ENCODE results near the gene RNF217.
"Not testable (repeated sequence)": the region's sequence is repeated elsewhere in the genome, so short reads cannot be mapped to it uniquely, and the experiment has no call there.

Gene RNF217, protein sequence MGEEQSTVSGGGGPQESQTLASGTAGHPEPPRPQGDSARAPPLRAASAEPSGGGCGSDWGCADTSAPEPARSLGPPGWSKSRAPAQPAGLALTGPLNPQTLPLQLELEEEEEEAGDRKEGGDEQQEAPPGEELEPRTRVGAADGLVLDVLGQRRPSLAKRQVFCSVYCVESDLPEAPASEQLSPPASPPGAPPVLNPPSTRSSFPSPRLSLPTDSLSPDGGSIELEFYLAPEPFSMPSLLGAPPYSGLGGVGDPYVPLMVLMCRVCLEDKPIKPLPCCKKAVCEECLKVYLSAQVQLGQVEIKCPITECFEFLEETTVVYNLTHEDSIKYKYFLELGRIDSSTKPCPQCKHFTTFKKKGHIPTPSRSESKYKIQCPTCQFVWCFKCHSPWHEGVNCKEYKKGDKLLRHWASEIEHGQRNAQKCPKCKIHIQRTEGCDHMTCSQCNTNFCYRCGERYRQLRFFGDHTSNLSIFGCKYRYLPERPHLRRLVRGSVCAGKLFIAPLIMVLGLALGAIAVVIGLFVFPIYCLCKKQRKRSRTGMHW

DNA sequence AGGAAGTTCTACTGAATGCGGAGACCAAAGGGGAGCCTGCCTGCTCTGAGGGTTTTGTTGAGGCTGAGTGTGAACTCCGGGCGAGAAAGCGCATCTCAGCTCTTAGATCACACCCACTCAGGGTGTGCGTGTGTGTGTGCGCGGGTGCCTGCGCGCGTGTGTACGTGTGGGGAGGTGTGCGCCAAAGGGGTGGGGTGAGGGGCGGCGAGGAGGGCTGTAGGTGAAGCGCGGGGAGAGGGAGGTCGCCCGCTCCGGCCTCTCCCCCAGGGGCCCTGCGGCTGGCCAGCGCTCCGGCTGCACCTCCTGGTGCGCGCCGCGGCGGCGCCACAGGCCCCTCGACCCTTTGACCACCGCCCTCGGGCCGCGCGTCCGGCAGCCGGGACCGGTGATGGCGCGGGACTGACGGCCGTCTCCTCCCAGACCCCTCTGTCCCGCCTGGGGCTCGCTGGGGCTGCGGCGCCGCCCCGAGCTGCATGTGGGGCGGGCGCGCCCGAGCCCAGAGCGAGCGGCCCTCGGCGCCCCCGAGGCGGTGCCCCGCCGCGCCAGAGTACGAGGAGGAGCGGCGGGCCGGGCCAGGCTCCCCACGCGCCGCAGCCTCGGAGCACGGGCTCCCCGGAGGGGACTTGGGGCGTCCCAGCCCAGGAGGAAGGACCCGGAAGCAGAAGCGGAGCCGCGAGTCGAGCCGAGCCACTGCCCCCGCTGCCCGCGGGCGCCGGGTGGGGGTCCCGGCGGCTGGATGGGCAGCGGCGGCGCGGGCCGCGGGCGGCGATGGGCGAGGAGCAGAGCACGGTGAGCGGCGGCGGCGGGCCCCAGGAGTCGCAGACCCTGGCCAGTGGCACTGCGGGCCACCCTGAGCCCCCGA is at the start of gene RNF217:
Gene RNF217 (plus strand): TSS at position 661 of the 862 bp plus-strand sequence. CDS start 108 bp downstream, at position 769.
- no peak for DNase-seq (ENCODE audit: low read depth)

DNA sequence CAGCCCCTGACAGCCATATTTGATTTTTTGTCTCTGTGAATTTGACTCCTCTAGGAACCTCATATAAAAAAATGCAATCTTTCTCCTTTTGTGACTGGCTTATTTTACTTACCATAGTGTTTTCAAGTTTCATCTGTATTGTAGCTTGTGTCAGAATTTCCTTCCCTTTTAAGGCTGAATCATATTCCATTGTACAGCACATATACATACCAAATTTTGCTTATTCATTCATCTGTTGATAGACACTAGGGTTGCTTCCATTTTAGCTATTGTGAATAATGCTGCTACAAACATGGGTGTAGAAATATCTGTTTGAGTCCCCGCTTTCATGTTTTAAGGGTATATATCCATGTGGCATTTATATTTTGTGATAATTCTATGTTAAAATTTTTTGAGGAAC is 49.2 kb upstream of the RNF217 start:
- DNase-seq (ENCODE audit: low read depth), result no peak

DNA sequence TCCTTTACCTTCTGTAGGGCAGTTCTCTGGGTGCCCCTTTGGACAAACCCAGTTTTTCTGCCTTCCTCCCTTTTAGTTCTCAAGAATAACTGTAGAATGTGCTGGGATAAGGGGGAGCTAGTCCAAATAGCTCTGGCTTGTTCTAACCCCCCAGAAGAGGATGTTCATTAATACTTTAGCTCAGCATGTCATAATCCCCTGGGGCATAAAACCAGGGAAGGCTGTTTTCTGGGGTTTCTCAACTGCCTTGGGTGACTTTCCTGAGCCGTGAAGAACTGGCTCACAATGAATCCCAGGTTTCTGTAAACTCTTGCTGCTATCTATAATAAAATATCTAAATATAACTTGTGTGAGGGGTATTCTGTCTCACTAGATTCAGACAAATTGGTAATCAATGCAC is 44.5 kb upstream of the RNF217 start:
- no peak for DNase-seq (ENCODE audit: low read depth)

DNA sequence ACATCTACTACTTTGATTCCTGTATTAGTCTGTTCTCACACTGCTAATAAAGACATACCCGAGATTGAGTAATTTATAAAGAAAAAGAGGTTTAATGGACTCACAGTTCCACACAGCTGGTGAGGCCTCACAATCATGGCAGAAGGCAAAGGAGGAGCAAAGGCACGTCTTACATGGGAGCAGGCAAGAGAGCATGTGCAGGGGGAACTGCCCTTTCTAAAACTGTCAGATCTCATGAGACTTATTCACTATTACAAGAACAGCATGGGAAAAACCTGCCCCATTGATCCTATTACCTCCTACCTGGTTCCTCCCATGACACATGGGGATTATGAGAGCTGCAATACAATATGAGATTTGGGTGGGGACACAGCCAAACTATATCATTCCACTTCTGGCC is 42.5 kb upstream of the RNF217 start:
- DNase-seq (ENCODE audit: low read depth), result not testable (repeated sequence)

DNA sequence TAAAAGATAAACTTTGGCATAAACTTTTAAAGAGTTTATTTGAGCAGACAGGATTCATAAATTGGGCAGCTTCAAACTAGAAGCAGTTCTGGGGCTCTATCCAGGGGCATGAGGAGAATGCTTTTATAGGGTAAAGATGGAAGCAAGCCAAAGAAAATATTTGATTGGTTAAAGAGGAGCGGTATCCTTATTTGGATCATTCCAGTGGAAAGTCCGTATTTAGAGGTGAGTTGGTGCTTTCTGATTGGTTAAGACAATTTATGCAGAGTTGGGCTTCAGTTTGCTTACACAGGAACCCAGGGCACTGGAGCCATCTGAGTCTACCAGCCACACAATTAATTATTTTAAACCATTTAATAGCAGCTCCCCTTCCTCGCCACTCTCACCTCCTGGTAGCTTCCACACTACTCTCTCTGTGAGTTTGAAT is 37.9 kb upstream of the RNF217 start:
- DNase-seq (ENCODE audit: low read depth), result no peak

DNA sequence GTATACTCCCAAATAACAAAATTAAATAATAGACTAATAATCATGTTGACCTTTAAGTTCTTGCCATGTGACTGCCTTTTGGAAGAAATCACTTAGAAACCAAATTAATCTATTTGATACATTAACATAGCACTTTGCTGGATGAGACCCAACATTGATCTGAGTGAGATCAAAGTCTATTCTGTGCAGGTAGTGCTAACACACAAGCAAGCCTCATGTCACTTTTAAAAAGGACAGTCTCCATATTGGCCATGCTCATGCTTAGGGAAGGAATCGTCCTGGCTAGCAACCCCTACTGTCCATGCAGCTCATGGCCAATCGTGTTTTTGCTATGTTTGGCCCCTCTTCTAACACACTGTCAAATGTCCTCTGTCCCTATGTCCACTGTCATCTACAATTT is 35.8 kb upstream of the RNF217 start:
- DNase-seq (ENCODE audit: low read depth), result no peak

DNA sequence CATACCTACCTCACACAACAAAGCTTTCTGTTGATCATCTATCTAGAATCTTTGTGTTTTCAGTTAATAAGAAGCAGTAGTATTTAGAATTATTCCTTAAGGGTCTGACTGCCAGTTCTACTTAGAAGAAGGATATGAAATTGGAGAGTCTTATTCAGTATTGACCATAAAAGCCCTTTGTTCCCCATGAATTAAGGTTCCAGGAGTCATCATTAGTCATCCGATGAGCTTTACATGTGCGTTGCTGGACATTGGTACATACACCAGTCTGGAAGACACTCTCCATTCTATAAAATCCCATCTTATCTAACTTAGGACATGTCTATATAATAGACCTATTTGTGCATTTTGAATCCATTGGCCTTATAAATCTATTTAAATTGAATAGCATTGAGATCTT is 34.4 kb upstream of the RNF217 start:
- no peak for DNase-seq (ENCODE audit: low read depth)

DNA sequence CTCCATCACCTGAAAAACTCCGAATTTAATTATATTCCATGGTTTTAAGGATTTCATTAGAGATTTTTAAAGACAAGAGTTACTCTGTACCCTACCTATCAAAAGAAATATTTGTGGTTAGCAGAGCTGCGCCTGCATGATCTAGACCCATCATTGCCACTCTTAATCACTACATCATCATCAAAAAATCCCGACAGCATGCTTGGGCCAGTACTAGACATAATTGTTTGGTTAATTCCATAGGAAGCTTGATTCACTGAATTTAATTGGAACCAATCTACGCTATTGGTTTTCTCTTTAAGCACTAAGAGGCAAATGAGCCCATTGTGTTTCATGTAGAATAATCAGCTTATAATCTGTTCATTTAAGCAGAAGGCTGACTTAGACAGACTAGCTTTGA is 33.4 kb upstream of the RNF217 start:
- no peak for DNase-seq (ENCODE audit: low read depth)

DNA sequence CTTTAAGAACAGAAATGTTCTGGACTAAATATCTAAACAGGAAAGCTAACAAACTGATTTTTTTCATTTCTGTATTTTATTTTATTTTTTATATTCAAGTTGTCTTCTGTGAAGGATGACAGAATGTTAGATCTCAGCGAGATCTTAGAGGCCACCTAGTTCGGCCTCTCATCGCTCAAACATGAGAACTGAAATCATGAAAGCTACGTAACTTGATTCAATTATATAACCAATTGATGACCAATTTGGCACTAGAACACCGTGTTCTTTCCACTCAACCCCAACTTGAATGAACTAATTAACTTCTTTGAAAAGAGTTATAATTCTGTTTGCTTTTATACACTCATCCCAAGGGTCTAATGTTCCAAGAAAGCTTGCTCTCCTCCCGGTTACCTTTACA is 24.6 kb upstream of the RNF217 start:
- DNase-seq (ENCODE audit: low read depth), result no peak

DNA sequence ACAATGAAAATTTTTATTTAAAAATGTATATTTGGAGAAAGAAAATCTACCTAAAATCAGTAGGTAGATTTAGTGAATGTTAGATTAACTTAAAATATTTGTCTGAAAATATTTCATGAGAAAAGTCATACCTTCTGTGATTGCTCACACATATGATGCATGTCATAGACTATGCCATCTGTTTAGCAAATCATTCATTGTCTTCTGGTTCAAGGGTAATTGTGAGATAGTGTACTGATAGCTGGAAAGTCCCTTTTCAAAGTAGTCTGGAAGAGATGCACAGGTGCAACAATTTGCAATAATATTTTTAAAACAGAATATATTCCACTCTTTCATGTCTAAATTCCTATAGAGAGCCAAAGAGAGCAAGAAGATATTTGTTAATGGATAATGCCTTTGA is 21.0 kb upstream of the RNF217 start:
- DNase-seq (ENCODE audit: low read depth), result no peak

DNA sequence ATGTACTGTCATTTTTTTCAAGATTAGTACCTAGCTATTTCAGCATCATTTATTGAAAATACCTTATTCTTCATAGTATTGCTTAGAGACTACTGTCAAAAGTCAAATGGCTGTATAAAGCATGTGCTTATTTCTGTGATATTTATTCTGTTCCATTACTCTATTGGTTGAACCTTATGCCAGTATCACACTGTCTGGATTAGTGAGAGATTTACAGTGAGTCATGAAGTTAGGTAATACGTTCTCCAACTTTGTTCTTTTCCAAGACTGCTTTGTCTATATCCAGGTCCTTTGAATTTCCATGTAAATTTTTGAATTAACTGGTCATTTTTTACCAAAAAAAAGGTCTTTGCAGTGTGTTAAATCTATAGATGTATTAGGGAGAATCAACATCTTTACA is 18.6 kb upstream of the RNF217 start:
- no peak for DNase-seq (ENCODE audit: low read depth)

DNA sequence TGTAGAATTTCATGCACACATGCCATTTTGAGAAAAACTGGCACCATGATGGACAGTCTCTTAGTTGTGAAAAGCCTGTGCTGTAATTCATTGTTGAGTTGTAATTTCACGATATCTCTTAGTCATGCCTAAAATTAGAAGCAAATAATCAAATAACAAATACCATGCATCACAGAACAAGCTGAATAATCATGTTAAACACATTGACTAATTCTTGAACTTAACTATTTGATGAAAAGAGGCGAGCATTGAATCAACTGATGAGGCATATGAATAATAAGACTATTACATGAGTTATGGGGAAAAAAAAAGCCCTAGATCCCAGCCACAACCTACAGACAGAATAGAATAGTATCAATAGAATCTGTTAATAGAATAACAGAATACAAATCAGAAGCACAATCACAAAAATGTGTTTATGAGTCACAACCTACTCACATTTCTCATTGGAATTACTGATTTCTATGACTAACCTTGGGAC is 14.2 kb upstream of the RNF217 start:
- no peak for DNase-seq (ENCODE audit: low read depth)

DNA sequence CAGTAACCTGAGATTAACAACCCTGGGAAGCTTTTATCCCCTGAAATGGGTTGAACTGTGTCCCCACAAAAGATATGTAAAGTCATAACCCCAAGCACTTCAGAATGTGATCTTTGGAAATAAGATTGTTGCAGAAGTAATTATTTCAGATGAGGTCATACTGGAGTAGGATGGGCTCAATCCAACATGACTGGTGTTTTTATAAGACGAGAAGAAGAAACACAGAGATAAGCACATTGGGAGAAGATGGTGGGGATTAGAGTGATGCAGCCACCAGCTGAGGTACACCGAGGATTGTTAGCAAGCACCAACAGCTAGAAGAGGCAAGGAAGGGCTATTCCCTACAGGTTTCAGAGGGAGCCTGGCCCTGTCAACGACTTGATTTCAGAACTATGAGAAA is 12.5 kb upstream of the RNF217 start:
- no peak for DNase-seq (ENCODE audit: low read depth)

DNA sequence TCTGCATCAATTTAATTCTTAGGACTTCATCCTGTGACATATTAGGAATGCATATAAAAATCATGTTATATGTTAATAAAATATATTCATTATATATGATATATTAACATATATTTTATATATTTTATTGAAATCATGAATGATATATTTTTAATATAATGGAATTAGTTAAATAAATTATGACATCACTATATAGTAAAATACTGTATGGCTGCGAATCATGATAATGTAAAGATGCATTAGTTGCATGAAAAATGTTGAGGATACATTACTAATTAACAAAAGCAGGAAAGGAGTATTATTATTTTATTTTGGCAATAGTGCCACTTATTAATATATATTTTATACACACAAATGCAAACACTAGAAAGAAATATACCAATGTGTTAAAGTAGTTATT is 8.4 kb upstream of the RNF217 start:
- DNase-seq (ENCODE audit: low read depth), result no peak

DNA sequence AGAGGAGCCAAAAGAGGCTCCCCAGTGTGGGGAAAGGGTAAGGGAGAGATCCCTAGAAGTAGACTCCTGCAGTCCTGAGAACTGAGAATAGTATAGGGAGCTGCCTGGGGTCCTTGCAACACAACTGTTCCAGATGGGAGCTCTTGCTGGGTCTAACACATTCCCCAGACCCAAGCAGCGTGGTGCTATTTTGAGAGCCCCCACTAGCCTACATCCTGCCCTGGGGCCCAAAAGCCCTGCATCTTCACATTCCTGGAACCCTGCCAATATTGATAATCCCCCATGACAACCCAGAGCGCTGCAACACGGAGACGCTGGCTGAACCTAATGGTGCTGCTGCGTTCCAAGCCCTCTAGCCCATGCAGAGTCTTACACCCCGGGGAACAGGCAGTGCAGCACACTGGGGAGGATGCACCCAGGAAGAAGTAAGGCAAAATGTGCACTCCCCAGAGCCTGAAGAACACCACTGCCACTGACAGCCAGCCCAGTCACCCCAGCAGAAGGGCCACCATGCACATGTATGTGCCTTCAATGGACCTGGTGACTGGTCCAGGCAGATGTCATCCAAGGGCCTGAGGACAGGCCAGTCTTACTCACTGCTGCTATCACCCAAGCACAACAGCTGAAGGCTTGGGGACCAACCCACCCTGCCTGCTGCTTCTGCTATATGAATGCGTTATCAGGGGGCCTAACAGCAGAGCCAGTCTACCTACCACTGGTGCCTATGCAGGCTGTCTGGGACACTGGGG is 7.0 kb upstream of the RNF217 start:
- DNase-seq (ENCODE audit: low read depth), result no peak

DNA sequence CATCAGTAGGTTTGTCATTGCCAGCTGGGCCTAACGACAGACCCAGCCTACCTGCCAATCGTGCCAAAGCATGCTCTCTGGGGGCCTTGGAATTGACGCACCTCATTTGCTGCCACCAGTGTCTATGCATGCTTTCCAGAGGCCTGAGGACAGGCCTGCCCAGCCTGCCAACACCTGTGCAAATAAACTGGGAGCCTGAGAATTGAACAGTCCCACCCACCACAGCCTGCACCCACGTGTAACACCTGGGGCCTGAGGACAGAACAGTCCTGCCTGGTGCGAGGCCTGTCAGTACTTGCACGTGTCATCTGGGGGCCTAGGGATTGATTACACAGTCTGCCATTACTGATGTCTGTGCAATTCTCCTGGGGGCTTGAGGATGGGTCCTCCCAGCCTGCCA is 6.2 kb upstream of the RNF217 start:
- DNase-seq (ENCODE audit: low read depth), result no peak

DNA sequence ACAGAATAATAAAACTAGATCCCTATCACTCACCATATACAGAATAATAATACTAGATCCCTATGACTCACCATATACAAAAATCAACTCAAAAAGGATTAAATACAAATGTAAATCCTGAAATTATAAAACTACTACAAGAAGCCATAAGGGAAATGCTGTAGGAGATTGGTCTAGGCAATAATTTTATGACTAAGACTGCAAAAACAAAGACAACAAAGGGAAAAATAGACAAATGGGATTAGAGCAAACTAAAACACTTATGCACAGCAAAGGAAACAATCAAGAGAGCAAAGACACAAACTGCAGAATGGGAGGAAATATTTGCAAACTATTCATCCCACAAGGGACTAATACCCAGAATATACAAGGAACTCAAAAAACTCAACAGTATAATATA is 4.1 kb upstream of the RNF217 start:
- DNase-seq (ENCODE audit: low read depth), result no peak

DNA sequence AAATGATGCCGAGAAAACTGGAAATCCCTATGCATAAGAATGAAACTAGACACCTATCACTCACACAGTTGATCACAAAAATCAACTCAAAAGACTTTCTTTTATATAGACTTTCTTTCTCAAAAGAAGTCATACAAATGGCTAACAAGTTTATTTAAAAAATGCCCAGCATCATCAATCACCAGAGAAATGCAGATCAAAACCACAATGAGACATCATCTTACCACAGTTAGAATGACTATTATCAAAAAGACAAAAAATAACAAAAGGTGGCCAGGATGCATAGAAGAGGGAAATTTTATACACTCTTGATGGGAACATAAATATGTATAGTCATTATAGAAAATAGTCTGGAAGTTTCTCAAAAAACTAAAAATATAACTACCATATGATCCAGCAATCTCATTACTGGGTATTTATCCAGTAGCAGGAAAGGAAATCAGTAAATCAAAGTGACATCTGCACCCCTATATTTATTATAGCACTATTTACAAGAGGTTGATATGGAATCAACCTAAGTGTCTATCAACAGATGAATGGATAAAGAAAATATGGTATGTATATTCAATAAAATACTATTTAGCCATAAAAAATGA is 3.4 kb upstream of the RNF217 start:
- DNase-seq (ENCODE audit: low read depth), result no peak

DNA sequence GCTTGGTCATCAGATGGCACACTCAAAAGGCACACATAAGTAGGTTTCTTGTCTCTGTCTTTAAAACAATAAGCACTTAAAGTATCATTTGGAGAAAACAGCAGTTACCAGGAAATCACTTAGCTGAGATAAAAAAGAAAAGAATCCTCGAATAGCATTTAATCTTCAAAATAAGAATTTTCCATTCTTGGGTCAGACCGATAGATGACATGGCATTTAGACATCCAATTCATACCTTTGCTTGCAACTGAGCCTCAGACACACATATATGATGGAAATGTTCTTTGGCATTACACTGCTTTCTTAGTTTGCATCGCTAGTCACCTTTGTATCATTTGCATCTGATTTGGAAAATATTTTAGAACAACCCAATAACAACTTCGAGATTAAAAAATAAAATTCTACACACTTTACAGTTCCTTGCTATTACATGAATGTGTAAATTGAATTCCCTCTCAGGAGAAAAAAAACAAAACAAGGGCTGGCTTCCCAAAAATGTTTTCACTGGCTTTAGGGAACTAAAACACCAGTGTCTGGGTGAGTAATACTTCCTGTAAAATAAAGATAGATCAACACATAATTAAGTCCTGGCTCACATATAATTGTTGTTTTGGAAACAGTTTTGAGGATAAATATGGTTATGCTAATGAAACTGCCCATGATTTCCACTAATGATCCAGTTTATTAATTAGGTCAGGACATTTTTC is 1.3 kb upstream of the RNF217 start:
- no peak for DNase-seq (ENCODE audit: low read depth)

DNA sequence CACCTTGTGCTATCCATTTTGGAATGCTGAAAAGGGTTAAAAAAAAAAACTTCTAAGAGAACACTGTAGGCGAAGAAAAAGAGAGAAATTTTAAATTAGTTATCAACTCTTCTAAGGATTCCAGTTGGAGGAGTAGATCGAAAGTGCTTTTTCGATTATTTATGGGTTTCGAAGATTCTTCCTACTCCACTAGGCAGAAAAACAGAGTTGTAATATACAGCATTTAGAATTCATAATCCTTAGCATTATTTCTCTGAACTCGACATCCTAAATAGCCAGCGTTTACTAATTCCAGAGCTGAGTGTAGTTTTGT is 817 bp upstream of the RNF217 start:
- no peak for DNase-seq (ENCODE audit: low read depth)

Measured in stimulated activated CD8-positive, alpha-beta memory T cell treated with anti-CD3 and anti-CD28 coated beads, Interleukin-15, amount 100 ng/mL, for 1 hour (primary cell).